PC-3 (cell line): ENCODE measurements around the gene SPNS3.

Experiments
- EZH2 ChIP-seq: fragments of 300-600 bp; sonication (generic); IDR thresholded peaks from one replicate; pipeline ENCODE4 v1.6.1; 2017; ENCODE audit warnings: antibody characterized with exemption, mild to moderate bottlenecking, low read length; ENCODE audit not compliant: unreplicated experiment
- EZH2phosphoT487 ChIP-seq: fragments of 300-600 bp; sonication (generic); IDR thresholded peaks from 2 replicates; pipeline ENCODE4 v1.6.1; 2018; ENCODE audit warnings: mild to moderate bottlenecking, antibody characterized with exemption, low read length, borderline replicate concordance
- TF ChIP-seq, protein P1 (sequence below): fragments of 300-600 bp; sonication (generic); conservative IDR thresholded peaks from 2 replicates; pipeline ENCODE4 v1.5.1; 2017; ENCODE audit warnings: antibody characterized with exemption, low read depth, mild to moderate bottlenecking, low read length

DNA sequence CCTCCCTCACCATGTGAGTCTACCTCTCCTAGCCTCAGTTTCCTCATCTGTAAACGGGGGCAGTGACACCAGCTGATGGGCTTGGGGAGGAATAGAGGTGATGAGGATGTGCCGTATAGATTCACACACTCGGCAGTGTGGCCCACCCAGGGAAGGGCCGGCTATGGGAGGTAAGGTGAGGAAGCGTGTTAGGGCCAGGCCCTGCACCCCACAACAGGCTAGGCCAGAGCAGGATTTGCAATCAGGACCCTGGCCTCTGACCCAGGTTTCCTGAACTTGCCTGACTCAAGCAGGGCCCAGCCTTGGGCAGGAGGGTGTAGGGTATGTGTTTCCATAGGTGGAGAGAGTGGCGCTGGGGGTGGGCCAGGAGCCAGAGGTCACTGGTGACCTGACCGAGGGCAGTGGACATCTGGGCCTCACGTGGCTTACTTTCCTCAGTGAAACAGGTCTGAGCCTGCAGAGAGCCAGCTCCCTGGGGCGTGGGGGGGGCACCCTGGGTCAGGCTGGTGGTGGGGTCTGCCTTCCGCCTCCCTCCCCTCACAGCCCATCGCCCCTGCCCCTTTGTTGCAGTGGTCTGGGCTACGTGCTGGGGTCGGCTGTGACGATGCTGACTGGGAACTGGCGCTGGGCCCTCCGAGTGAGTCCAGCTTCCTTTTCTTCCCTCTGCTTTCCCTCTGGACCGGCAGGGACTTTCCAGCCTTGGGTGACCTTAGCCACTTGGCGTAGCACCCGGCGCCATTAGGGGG lies 12.8 kb downstream of the SPNS3 start:
- TF ChIP-seq, protein P1, sequence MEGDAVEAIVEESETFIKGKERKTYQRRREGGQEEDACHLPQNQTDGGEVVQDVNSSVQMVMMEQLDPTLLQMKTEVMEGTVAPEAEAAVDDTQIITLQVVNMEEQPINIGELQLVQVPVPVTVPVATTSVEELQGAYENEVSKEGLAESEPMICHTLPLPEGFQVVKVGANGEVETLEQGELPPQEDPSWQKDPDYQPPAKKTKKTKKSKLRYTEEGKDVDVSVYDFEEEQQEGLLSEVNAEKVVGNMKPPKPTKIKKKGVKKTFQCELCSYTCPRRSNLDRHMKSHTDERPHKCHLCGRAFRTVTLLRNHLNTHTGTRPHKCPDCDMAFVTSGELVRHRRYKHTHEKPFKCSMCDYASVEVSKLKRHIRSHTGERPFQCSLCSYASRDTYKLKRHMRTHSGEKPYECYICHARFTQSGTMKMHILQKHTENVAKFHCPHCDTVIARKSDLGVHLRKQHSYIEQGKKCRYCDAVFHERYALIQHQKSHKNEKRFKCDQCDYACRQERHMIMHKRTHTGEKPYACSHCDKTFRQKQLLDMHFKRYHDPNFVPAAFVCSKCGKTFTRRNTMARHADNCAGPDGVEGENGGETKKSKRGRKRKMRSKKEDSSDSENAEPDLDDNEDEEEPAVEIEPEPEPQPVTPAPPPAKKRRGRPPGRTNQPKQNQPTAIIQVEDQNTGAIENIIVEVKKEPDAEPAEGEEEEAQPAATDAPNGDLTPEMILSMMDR, result no peak
- TF ChIP-seq EZH2, result no peak
- no peak for TF ChIP-seq EZH2phosphoT487
